ENCODE results near the gene FOXL2.

Gene FOXL2

DNA sequence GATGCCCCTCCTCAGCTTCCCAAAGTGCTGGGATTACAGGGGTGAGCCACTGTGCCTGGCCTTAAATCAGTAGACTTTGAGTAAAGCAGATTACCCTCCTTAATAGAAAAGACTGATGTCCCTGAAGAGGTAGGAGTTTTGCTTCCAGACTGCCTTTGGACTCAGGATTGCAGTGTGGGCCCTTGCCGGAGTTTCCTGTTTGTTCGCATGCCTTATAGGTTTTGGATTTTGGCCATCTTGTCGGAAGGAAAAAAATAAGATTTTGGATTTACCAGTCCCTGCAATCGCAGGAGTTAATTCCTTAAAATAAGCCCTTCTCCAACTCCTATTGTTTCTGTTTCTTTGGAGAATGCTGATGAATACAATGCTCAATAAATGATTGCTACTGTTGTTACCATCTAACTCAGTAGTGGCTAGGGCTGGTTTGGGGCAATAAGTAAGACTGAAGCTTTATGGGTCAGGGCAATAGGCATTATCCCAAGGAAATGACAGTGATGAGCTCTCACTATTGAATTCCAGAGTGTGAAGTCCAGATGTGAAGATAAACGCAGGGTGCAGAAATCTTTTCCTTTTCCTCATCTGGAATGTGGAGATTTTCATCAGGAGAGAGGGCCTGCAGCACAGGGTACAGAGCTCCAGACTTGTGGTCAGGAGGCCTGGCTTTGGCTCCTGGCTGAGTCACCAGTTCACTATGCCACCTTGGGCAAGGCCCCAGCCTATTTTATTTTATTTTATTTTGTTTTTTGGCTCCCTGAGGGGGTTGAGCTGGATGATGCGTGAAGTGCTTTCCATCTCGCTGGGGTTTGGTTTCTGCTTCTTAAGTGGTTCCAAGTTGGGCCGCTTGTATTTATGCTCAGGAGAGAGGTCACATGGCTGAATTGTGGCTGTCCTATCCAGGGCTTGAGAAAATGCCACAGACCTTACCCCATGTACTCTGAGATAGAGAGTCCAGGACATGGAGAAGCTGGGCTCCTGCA lies 25.3 kb downstream of the FOXL2 start:
- TF ChIP-seq, protein P1, sequence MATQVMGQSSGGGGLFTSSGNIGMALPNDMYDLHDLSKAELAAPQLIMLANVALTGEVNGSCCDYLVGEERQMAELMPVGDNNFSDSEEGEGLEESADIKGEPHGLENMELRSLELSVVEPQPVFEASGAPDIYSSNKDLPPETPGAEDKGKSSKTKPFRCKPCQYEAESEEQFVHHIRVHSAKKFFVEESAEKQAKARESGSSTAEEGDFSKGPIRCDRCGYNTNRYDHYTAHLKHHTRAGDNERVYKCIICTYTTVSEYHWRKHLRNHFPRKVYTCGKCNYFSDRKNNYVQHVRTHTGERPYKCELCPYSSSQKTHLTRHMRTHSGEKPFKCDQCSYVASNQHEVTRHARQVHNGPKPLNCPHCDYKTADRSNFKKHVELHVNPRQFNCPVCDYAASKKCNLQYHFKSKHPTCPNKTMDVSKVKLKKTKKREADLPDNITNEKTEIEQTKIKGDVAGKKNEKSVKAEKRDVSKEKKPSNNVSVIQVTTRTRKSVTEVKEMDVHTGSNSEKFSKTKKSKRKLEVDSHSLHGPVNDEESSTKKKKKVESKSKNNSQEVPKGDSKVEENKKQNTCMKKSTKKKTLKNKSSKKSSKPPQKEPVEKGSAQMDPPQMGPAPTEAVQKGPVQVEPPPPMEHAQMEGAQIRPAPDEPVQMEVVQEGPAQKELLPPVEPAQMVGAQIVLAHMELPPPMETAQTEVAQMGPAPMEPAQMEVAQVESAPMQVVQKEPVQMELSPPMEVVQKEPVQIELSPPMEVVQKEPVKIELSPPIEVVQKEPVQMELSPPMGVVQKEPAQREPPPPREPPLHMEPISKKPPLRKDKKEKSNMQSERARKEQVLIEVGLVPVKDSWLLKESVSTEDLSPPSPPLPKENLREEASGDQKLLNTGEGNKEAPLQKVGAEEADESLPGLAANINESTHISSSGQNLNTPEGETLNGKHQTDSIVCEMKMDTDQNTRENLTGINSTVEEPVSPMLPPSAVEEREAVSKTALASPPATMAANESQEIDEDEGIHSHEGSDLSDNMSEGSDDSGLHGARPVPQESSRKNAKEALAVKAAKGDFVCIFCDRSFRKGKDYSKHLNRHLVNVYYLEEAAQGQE (IDR thresholded peaks at IDR 0.05; ENCODE audit: insufficient read depth in 1 of 2, low read depth in 2 of 2, low read length in 2 of 2): no peak
- TF ChIP-seq POLR2AphosphoS5 (IDR thresholded peaks at IDR 0.05; ENCODE audit: low read depth, low read length): no peak
- no peak for TF ChIP-seq SIN3A (IDR thresholded peaks at IDR 0.05; ENCODE audit: borderline replicate concordance, insufficient read depth, low read length)
- no peak for TF ChIP-seq TAF1 (IDR thresholded peaks at IDR 0.05; ENCODE audit: borderline replicate concordance, insufficient read depth, low read length)
- no peak for TF ChIP-seq FOXP2 (optimal IDR thresholded peaks at IDR 0.05; ENCODE audit: borderline replicate concordance, extremely low read depth, extremely low read length, insufficient read depth)

DNA sequence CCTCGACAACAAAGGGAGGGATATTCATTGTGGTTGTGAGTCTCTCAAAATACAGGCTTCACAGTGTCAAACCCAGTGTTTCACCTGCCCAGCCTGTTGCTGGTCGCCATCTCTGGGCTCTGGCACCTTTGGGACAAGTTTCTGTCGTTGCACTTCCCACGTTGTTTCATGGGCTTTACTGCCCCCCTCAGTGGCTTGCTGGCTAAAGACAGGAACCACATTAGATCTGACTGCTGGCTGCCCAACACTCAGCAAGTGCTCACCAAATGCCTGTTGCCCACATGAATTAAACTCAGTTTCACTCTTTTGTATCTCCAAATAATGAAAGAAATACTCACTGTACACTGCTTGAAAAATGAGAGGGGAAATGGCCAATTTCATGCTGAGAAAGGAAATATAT lies 27.6 kb downstream of the FOXL2 start:
- no peak for TF ChIP-seq POLR2AphosphoS5 (IDR thresholded peaks at IDR 0.05; ENCODE audit: low read depth, low read length)

DNA sequence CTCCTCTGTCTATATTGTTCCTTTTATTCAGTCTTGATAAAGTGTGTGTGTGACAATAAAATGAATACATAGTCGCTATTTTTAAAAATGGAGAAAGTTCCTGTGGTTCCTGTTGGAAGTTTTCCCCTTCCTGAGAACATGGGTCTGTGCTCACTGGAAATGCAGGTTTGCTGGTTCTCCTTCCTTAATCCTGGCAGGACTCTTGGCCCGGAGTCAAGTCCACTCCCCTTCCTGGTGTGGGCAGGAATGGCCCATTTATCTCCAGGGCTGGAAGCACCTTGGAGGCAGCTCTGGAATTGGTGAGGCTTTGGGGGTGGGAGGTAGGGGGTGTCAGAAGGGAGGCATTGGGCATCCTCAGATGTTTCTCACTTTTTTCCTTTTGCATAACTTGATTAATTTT lies 30.1 kb downstream of the FOXL2 start:
- no peak for TF ChIP-seq TAF1 (IDR thresholded peaks at IDR 0.05; ENCODE audit: borderline replicate concordance, insufficient read depth, low read length)
- TF ChIP-seq POLR2AphosphoS5 (IDR thresholded peaks at IDR 0.05; ENCODE audit: low read depth, low read length): no peak
- no peak for TF ChIP-seq SIN3A (IDR thresholded peaks at IDR 0.05; ENCODE audit: borderline replicate concordance, insufficient read depth, low read length)
- TF ChIP-seq, protein P1 (IDR thresholded peaks at IDR 0.05; ENCODE audit: insufficient read depth in 1 of 2, low read depth in 2 of 2, low read length in 2 of 2): no peak
- no peak for TF ChIP-seq FOXP2 (optimal IDR thresholded peaks at IDR 0.05; ENCODE audit: borderline replicate concordance, extremely low read depth, extremely low read length, insufficient read depth)

DNA sequence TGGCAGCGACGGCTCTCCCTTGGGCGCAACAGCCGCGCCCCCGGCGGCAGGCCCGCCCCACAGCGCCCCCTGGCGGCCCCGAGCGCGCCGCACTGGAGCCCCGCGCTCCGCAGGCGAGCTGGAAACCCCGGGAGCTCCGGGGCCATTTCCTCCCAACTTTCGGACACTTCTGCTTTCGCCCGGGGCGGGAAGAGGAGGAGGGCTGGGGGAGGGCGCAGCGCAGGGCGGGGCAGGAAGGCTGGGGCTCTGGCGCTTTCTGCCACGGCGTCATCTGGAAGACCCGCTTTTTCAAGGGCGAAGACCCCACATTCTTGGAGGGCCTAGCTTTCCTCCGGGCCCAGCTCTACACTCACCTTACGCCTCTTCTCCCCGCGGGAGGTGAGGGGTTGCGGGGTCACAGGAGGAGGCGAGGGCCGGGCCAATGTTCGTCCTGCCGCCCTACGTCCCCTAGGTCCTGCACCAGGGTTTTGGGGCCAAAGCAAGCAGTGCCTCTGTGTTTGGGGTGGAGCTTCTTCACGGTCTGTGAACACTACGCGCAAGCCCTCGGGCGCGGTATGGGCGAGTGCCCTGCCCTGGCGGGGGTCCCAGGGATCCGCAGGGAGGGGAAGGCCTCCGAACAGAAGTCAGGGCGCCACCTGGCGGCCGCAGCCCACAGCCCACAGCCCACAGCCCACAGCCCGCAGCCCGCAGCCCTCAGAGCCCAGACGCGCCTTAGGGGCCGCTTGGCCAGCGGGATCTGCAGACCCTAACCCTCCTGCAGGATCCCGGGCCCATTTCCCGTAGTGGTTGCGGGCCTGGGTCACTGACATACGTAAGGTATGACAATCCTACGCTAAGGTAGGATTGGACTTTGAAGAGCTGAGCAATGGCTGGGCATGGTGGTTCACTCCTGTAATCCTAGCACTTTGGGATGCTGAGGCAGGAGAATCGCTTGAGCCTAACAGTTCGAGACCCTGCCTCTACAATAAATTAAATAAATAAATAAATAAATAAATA lies 31.1 kb downstream of the FOXL2 start:
- TF ChIP-seq FOXP2 (optimal IDR thresholded peaks at IDR 0.05; ENCODE audit: borderline replicate concordance, extremely low read depth, extremely low read length, insufficient read depth) (peak; percentile 28), TAF1 (IDR thresholded peaks at IDR 0.05; ENCODE audit: borderline replicate concordance, insufficient read depth, low read length) (no peak), POLR2AphosphoS5 (IDR thresholded peaks at IDR 0.05; ENCODE audit: low read depth, low read length) (no peak), SIN3A (IDR thresholded peaks at IDR 0.05; ENCODE audit: borderline replicate concordance, insufficient read depth, low read length) (no peak)
- TF ChIP-seq, protein P1 (IDR thresholded peaks at IDR 0.05; ENCODE audit: insufficient read depth in 1 of 2, low read depth in 2 of 2, low read length in 2 of 2): no peak

DNA sequence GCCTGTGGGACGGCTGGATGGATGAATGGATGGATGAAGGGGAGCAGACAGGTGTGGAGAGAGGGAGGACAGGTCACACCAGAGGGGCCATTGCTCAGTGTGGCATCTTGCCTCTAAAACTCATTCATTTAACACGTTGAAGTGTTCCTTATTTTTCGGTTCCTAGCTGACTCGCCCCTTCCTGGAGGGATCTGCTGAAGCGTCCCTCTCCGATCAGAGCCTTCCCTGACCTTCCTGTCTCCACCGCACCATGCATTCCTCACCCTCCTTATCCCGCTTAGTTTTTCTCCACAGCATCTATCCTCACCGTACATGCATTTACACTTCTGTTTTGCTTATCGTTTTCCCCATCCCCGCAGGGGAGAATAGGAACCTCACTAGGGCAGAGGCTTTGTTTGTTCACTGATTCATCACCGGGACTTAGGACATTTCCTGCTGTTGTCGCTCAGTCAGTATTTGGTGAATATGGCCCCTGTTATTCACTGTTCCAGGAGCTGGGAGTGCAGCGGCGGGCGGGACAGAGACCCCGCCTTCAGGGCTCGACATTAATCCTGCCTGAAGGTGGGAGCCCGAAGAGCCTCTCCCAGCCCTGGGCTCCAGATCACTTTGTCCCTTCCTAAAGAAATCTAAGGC lies 32.0 kb downstream of the FOXL2 start:
- TF ChIP-seq, protein P1 (IDR thresholded peaks at IDR 0.05; ENCODE audit: insufficient read depth in 1 of 2, low read depth in 2 of 2, low read length in 2 of 2): no peak
- TF ChIP-seq TAF1 (IDR thresholded peaks at IDR 0.05; ENCODE audit: borderline replicate concordance, insufficient read depth, low read length) (no peak), SIN3A (IDR thresholded peaks at IDR 0.05; ENCODE audit: borderline replicate concordance, insufficient read depth, low read length) (no peak), FOXP2 (optimal IDR thresholded peaks at IDR 0.05; ENCODE audit: borderline replicate concordance, extremely low read depth, extremely low read length, insufficient read depth) (no peak), POLR2AphosphoS5 (IDR thresholded peaks at IDR 0.05; ENCODE audit: low read depth, low read length) (no peak)

All from PFSK-1 (cell line).